Esophagus muscularis mucosa (tissue), 4 donors: ENCODE results near the gene DCST2. TPM values are rescaled to one million over a fixed set of nuclear protein-coding genes. Genes with fewer than 3 reads are reported as not detected.

Experiments used
- DNase-seq: peaks from one replicate; pipeline ENCODE4 v3.0.0-alpha.2; 2017; ENCODE audit errors: extremely low spot score
- H3K27ac ChIP-seq, 4 donors: fragments of 200-600 bp; sonication (generic); replicated peaks in 1 of 4; 1 replicate in 3 of 4; 2 replicates in 1 of 4; pipeline ENCODE4 v1.5.1; 2016 to 2019; ENCODE audit warnings: mild to moderate bottlenecking in 1 of 4
- H3K27me3 ChIP-seq, 4 donors: fragments of 200-600 bp; sonication (generic); one replicate each; pipeline versions ENCODE4 v1.5.1 to v1.6.0; 2016 to 2019
- H3K36me3 ChIP-seq, 4 donors: fragments of 200-600 bp; sonication (generic); one replicate each; pipeline ENCODE4 v1.5.1; 2016 to 2019
- H3K4me1 ChIP-seq, 4 donors: fragments of 200-600 bp; sonication (generic); one replicate each; pipeline ENCODE4 v1.5.1; 2016 to 2019
- H3K4me3 ChIP-seq, 4 donors: fragments of 200-600 bp; sonication (generic); 1 replicate in 2 of 4; 2 replicates in 2 of 4; pipeline ENCODE4 v1.5.1; 2016 to 2019; ENCODE audit warnings: mild to moderate bottlenecking in 4 of 4, moderate library complexity in 1 of 4
- H3K9me3 ChIP-seq, 4 donors: fragments of 200-600 bp; sonication (generic); 1 replicate in 3 of 4; 2 replicates in 1 of 4; pipeline ENCODE4 v1.5.1; 2016 to 2019
- CTCF ChIP-seq, 3 experiments: fragments of 200-600 bp in 2 of 3; fragments of 450-650 bp in 1 of 3; sonication (generic) in 2 of 3; IDR thresholded peaks; one replicate each; pipeline ENCODE4 v1.5.1; 2017 to 2019; ENCODE audit warnings: antibody characterized with exemption in 3 of 3, mild to moderate bottlenecking in 2 of 3, moderate library complexity in 1 of 3
- EP300 ChIP-seq: sonication (generic); formaldehyde crosslinking; IDR thresholded peaks from one replicate; pipeline ENCODE4 v1.6.1; 2017; ENCODE audit warnings: antibody characterized with exemption
- POLR2A ChIP-seq: fragments of 450-650 bp; IDR thresholded peaks from one replicate; pipeline ENCODE4 v1.6.1; 2017; ENCODE audit warnings: antibody characterized with exemption, moderate library complexity, mild to moderate bottlenecking, low read depth
- POLR2AphosphoS5 ChIP-seq, 2 donors: sonication (generic); formaldehyde crosslinking; IDR thresholded peaks; one replicate each; pipeline ENCODE4 v1.6.1; 2017; ENCODE audit warnings: antibody characterized with exemption in 2 of 2
- WGBS: methylation state at CpG from one replicate; pipeline ENCODE4 v1.1.5; 2018; 5-methylcytosine and 5-hydroxymethylcytosine counted together
- intact Hi-C: fragments of 100-400 bp; cut with DNase I; formaldehyde crosslinking; loops from one replicate; pipeline ENCODE4 v1.15.1; 2023
- total RNA-seq, 4 donors: library from RNA; depleted of rRNA; stranded (reverse); fragments of >200 nt; gene quantifications; one replicate each; pipeline versions ENCODE4 v1.1.0 to v1.2.1, GENCODE V29; 2016

Gene DCST2
- total RNA-seq, 4 donors from 2014 or later = 0.11 to 0.19 TPM; not detected in 2

- intact Hi-C loops = no loop called here
- WGBS = 86% methylated on average over 13 of the region's 15 CpGs
- no peak for TF ChIP-seq CTCF (IDR thresholded peaks at IDR 0.05)
- no peak for TF ChIP-seq POLR2AphosphoS5 (IDR thresholded peaks at IDR 0.05)
- no peak for TF ChIP-seq EP300
- TF ChIP-seq POLR2A = no peak
- H3K9me3 ChIP-seq = no peaks in the 10 kb centered on the region
- H3K4me1 ChIP-seq = no peaks in the 10 kb centered on the region
- H3K36me3 ChIP-seq = no peaks in the 10 kb centered on the region
- H3K27me3 ChIP-seq = no peaks in the 10 kb centered on the region
- H3K27ac ChIP-seq = no peak overlapping the region
- no peak for DNase-seq
- no peak overlapping the region for H3K4me3 ChIP-seq
Observed at GRCh38 chr1:155030243-155030795, 3.3 kb downstream of the DCST2 start.

- Histone ChIP-seq H3K9me3 (no peaks in the 10 kb centered on the region), H3K4me3 (no peak overlapping the region), H3K27me3 (no peaks in the 10 kb centered on the region), H3K36me3 (no peaks in the 10 kb centered on the region), H3K27ac (no peak overlapping the region), H3K4me1 (no peaks in the 10 kb centered on the region)
- no peak for TF ChIP-seq CTCF (IDR thresholded peaks at IDR 0.05)
- no peak for TF ChIP-seq POLR2AphosphoS5 (IDR thresholded peaks at IDR 0.05)
- TF ChIP-seq EP300 = no peak
- no peak for TF ChIP-seq POLR2A
- intact Hi-C loops = no loop called here
- WGBS = 89% methylated on average over 12 of the region's 16 CpGs
- no peak for DNase-seq
Observed at GRCh38 chr1:155029513-155030242, 3.9 kb downstream of the DCST2 start.

- no peak overlapping the region for H3K4me3 ChIP-seq
- no peak overlapping the region for H3K27ac ChIP-seq
- TF ChIP-seq POLR2AphosphoS5 (IDR thresholded peaks at IDR 0.05) (no peak), EP300 (no peak), POLR2A (no peak), CTCF (IDR thresholded peaks at IDR 0.05) (no peak)
- no peaks in the 10 kb centered on the region for H3K4me1 ChIP-seq
- no peaks in the 10 kb centered on the region for H3K36me3 ChIP-seq
- H3K27me3 ChIP-seq = no peaks in the 10 kb centered on the region
- DNase-seq = no peak
- no peaks in the 10 kb centered on the region for H3K9me3 ChIP-seq
- intact Hi-C loops = no loop called here
- 96% methylated on average over 6 of the region's 6 CpGs for whole genome bisulfite sequencing
Observed at GRCh38 chr1:155026588-155026987, 7.0 kb downstream of the DCST2 start.

GRCh38 chr1:155026154-155026553 lies 7.4 kb downstream of the DCST2 start:
- Histone ChIP-seq H3K27ac (no peak overlapping the region), H3K27me3 (no peaks in the 10 kb centered on the region), H3K36me3 (no peaks in the 10 kb centered on the region), H3K9me3 (no peaks in the 10 kb centered on the region), H3K4me1 (no peaks in the 10 kb centered on the region), H3K4me3 (no peak overlapping the region)
- 54% methylated on average over 7 of the region's 9 CpGs for WGBS
- TF ChIP-seq POLR2A = no peak
- no peak for TF ChIP-seq CTCF (IDR thresholded peaks at IDR 0.05)
- no peak for TF ChIP-seq POLR2AphosphoS5 (IDR thresholded peaks at IDR 0.05)
- TF ChIP-seq EP300 = no peak
- no peak for DNase-seq
- intact Hi-C loops = no loop called here

GRCh38 chr1:155024315-155024714 lies 9.3 kb downstream of the DCST2 start:
- TF ChIP-seq EP300 (no peak), POLR2AphosphoS5 (IDR thresholded peaks at IDR 0.05) (no peak), POLR2A (no peak)
- Histone ChIP-seq H3K4me3 (no peak overlapping the region), H3K27me3 (no peaks in the 10 kb centered on the region), H3K9me3 (no peaks in the 10 kb centered on the region), H3K27ac (no peak overlapping the region), H3K4me1 (no peaks in the 10 kb centered on the region), H3K36me3 (no peaks in the 10 kb centered on the region)
- intact Hi-C loops = no loop called here
- WGBS = 93% methylated on average over 9 of the region's 9 CpGs
- no peak for DNase-seq
